HL-60 (cell line): ENCODE results near the gene FLG2.

Source experiments
- DNase-seq, 2 experiments: peaks; one replicate each; pipeline ENCODE4 v3.0.0-alpha.2; 2010 to 2020; ENCODE audit warnings: low read depth in 1 of 2, low spot score in 1 of 2
- H3K27ac ChIP-seq: fragments of 250-450 bp; sonication (Bioruptor Pico); replicated peaks from 2 replicates; pipeline ENCODE4 v1.5.1; 2020; ENCODE audit warnings: mild to moderate bottlenecking, moderate library complexity
- H3K27me3 ChIP-seq: fragments of 250-450 bp; sonication (Bioruptor Pico); 2 replicates; pipeline ENCODE4 v1.5.1; 2021; ENCODE audit warnings: mild to moderate bottlenecking, moderate library complexity; ENCODE audit not compliant: insufficient read depth, poor library complexity, severe bottlenecking
- H3K4me3 ChIP-seq: replicated peaks from 2 replicates; pipeline ENCODE4 v1.5.1; 2011; ENCODE audit warnings: mild to moderate bottlenecking, control low read depth, low read length; ENCODE audit not compliant: insufficient read depth
- CTCF ChIP-seq: IDR thresholded peaks from one replicate; pipeline ENCODE4 v1.5.1; 2011; ENCODE audit warnings: low read length, control low read depth, inconsistent platforms; ENCODE audit not compliant: insufficient read depth
- GABPA ChIP-seq: IDR thresholded peaks from 2 replicates; pipeline ENCODE4 v1.6.1; 2012; ENCODE audit warnings: low read depth
- POLR2AphosphoS5 ChIP-seq: IDR thresholded peaks from 2 replicates; pipeline ENCODE4 v1.6.1; 2012; ENCODE audit warnings: low read depth
- REST ChIP-seq: IDR thresholded peaks from 2 replicates; pipeline ENCODE4 v1.6.1; 2012; ENCODE audit warnings: low read depth; ENCODE audit not compliant: insufficient replicate concordance
- SPI1 ChIP-seq: IDR thresholded peaks from 2 replicates; pipeline ENCODE4 v1.6.1; 2012; ENCODE audit warnings: low read depth, mild to moderate bottlenecking, borderline replicate concordance

FLG2 gene

GRCh38 chr1:152380932-152381331, 21.1 kb upstream of the FLG2 start:
- no peak for DNase-seq
- Histone ChIP-seq H3K27ac (no peak overlapping the region), H3K4me3 (no peak overlapping the region), H3K27me3 (no peaks in the 10 kb centered on the region)
- TF ChIP-seq REST (no peak), CTCF (no peak), POLR2AphosphoS5 (no peak), GABPA (no peak), SPI1 (no peak)

- Histone ChIP-seq H3K27ac (no peak overlapping the region), H3K4me3 (no peak overlapping the region), H3K27me3 (peaks cover 2% of the 10 kb centered on the region)
- no peak for DNase-seq
- TF ChIP-seq REST (no peak), SPI1 (no peak)
These were observed 14.6 kb upstream of the FLG2 start for GRCh38 chr1:152374451-152374850.

- no peak overlapping the region for H3K27ac ChIP-seq
- no peak overlapping the region for H3K4me3 ChIP-seq
- H3K27me3 ChIP-seq, result peaks cover 2% of the 10 kb centered on the region
- no peak for TF ChIP-seq POLR2AphosphoS5
- TF ChIP-seq SPI1, result no peak
- no peak for TF ChIP-seq GABPA
- TF ChIP-seq CTCF, result no peak
- no peak for TF ChIP-seq REST
- no peak for DNase-seq
These were observed 12.9 kb upstream of the FLG2 start for GRCh38 chr1:152372672-152373071.

- no peak for DNase-seq
- Histone ChIP-seq H3K27ac (no peak overlapping the region), H3K4me3 (no peak overlapping the region), H3K27me3 (no peaks in the 10 kb centered on the region)
- TF ChIP-seq CTCF, result no peak
- TF ChIP-seq REST, result no peak
- TF ChIP-seq SPI1, result no peak
- no peak for TF ChIP-seq GABPA
- no peak for TF ChIP-seq POLR2AphosphoS5
These were observed 7.6 kb upstream of the FLG2 start for GRCh38 chr1:152367436-152367835.
